ENCODE measurements around the gene MCEMP1.

The MCEMP1 gene

GRCh38 chr19:7676854-7677253 lies at the start of gene MCEMP1:
Gene MCEMP1, plus strand, starts transcription at chr19:7677090. Its CDS starts 31 bp downstream, at chr19:7677121.
- no peak for DNase-seq

- DNase-seq = no peak
Measured at GRCh38 chr19:7627166-7627565, 49.7 kb upstream of the MCEMP1 start.

- DNase-seq = no peak
Measured at GRCh38 chr19:7628589-7629311, 48.1 kb upstream of the MCEMP1 start.

GRCh38 chr19:7629347-7630054 lies 47.4 kb upstream of the MCEMP1 start, which contains the start of the genes PET100 and XAB2:
Gene PET100, plus strand, starts transcription at chr19:7629793. Its CDS starts 41 bp downstream, at chr19:7629834.
Gene XAB2, minus strand, starts transcription at chr19:7629545. Its CDS starts 18 bp downstream, at chr19:7629527.
- DNase-seq = peak; percentile 99

GRCh38 chr19:7631577-7631976 lies 45.3 kb upstream of the MCEMP1 start:
- DNase-seq = no peak

GRCh38 chr19:7632340-7633203 lies 44.3 kb upstream of the MCEMP1 start:
- DNase-seq = no peak

GRCh38 chr19:7633698-7634097 lies 43.2 kb upstream of the MCEMP1 start, which contains the start of gene PCP2:
Gene PCP2, minus strand, starts transcription at chr19:7633719. Its CDS starts 262 bp downstream, at chr19:7633457.
- no peak for DNase-seq

GRCh38 chr19:7635670-7636069 lies 41.2 kb upstream of the MCEMP1 start:
- DNase-seq = no peak

GRCh38 chr19:7636317-7636690 lies 40.6 kb upstream of the MCEMP1 start:
- DNase-seq = no peak

GRCh38 chr19:7636691-7637373 lies 40.1 kb upstream of the MCEMP1 start, which contains the start of gene STXBP2:
Gene STXBP2, plus strand, starts transcription at chr19:7637110. Its CDS starts 40 bp downstream, at chr19:7637150.
- no peak for DNase-seq

GRCh38 chr19:7637374-7638256 lies 39.3 kb upstream of the MCEMP1 start:
- no peak for DNase-seq

- no peak for DNase-seq
Measured at GRCh38 chr19:7638802-7639465, 38.0 kb upstream of the MCEMP1 start.

GRCh38 chr19:7639863-7640348 lies 37.0 kb upstream of the MCEMP1 start:
- no peak for DNase-seq

- DNase-seq = no peak
Measured at GRCh38 chr19:7640803-7641202, 36.1 kb upstream of the MCEMP1 start.

- no peak for DNase-seq
Measured at GRCh38 chr19:7641290-7642276, 35.3 kb upstream of the MCEMP1 start.

GRCh38 chr19:7642295-7643030 lies 34.4 kb upstream of the MCEMP1 start:
- no peak for DNase-seq

GRCh38 chr19:7643031-7643415 lies 33.9 kb upstream of the MCEMP1 start:
- no peak for DNase-seq
